Measurements from ENCODE around the gene TSKU.

TSKU gene

GRCh38 chr11:76766521-76766920, 16.6 kb upstream of the TSKU start:
- TF ChIP-seq SUZ12 (IDR thresholded peaks at IDR 0.05; ENCODE audit: extremely low read depth, insufficient read depth, insufficient read length) (no peak), ZNF274 (IDR thresholded peaks at IDR 0.05; ENCODE audit: low read depth, low read length) (no peak), YY1 (IDR thresholded peaks at IDR 0.05; ENCODE audit: insufficient read depth, insufficient read length) (no peak)
- no peaks in the 10 kb centered on the region for H3K27me3 ChIP-seq (ENCODE audit: insufficient read depth, insufficient read length)
- peaks cover 24% of the 10 kb centered on the region for H3K4me1 ChIP-seq (ENCODE audit: insufficient read depth, insufficient read length)
- H3K9me3 ChIP-seq (ENCODE audit: insufficient read depth, low read length): no peaks in the 10 kb centered on the region
- no peaks in the 10 kb centered on the region for H3K36me3 ChIP-seq (ENCODE audit: insufficient read depth, insufficient read length, low read length)
- no peak overlapping the region for H3K9ac ChIP-seq (ENCODE audit: insufficient read length, low read depth)
- DNase-seq (ENCODE audit: low read depth, low spot score): no peak
- H3K4me3 ChIP-seq (ENCODE audit: insufficient read length, low read depth): no peak overlapping the region

- no peak for DNase-seq (ENCODE audit: low read depth, low spot score)
- Histone ChIP-seq H3K4me3 (ENCODE audit: insufficient read length, low read depth) (no peak overlapping the region), H3K4me1 (ENCODE audit: insufficient read depth, insufficient read length) (peaks cover 27% of the 10 kb centered on the region), H3K9ac (ENCODE audit: insufficient read length, low read depth) (peak overlapping the region; percentile 47), H3K27me3 (ENCODE audit: insufficient read depth, insufficient read length) (no peaks in the 10 kb centered on the region), H3K9me3 (ENCODE audit: insufficient read depth, low read length) (no peaks in the 10 kb centered on the region), H3K36me3 (ENCODE audit: insufficient read depth, insufficient read length, low read length) (no peaks in the 10 kb centered on the region)
- TF ChIP-seq YY1 (IDR thresholded peaks at IDR 0.05; ENCODE audit: insufficient read depth, insufficient read length) (no peak), SUZ12 (IDR thresholded peaks at IDR 0.05; ENCODE audit: extremely low read depth, insufficient read depth, insufficient read length) (no peak), ZNF274 (IDR thresholded peaks at IDR 0.05; ENCODE audit: low read depth, low read length) (no peak)
Observed at GRCh38 chr11:76767659-76768058, 15.5 kb upstream of the TSKU start.

- DNase-seq (ENCODE audit: low read depth, low spot score): no peak
- TF ChIP-seq YY1 (IDR thresholded peaks at IDR 0.05; ENCODE audit: insufficient read depth, insufficient read length): no peak
- no peak for TF ChIP-seq SUZ12 (IDR thresholded peaks at IDR 0.05; ENCODE audit: extremely low read depth, insufficient read depth, insufficient read length)
- TF ChIP-seq ZNF274 (IDR thresholded peaks at IDR 0.05; ENCODE audit: low read depth, low read length): no peak
- no peaks in the 10 kb centered on the region for H3K36me3 ChIP-seq (ENCODE audit: insufficient read depth, insufficient read length, low read length)
- H3K9ac ChIP-seq (ENCODE audit: insufficient read length, low read depth): peak overlapping the region; percentile 47
- peaks cover 27% of the 10 kb centered on the region for H3K4me1 ChIP-seq (ENCODE audit: insufficient read depth, insufficient read length)
- H3K4me3 ChIP-seq (ENCODE audit: insufficient read length, low read depth): no peak overlapping the region
- no peaks in the 10 kb centered on the region for H3K27me3 ChIP-seq (ENCODE audit: insufficient read depth, insufficient read length)
- no peaks in the 10 kb centered on the region for H3K9me3 ChIP-seq (ENCODE audit: insufficient read depth, low read length)
Observed at GRCh38 chr11:76768088-76768908, 14.9 kb upstream of the TSKU start.

- no peak for DNase-seq (ENCODE audit: low read depth, low spot score)
- H3K4me1 ChIP-seq (ENCODE audit: insufficient read depth, insufficient read length): peaks cover 27% of the 10 kb centered on the region
- no peaks in the 10 kb centered on the region for H3K27me3 ChIP-seq (ENCODE audit: insufficient read depth, insufficient read length)
- no peaks in the 10 kb centered on the region for H3K9me3 ChIP-seq (ENCODE audit: insufficient read depth, low read length)
- TF ChIP-seq ZNF274 (IDR thresholded peaks at IDR 0.05; ENCODE audit: low read depth, low read length) (no peak), YY1 (IDR thresholded peaks at IDR 0.05; ENCODE audit: insufficient read depth, insufficient read length) (no peak), SUZ12 (IDR thresholded peaks at IDR 0.05; ENCODE audit: extremely low read depth, insufficient read depth, insufficient read length) (no peak)
- H3K36me3 ChIP-seq (ENCODE audit: insufficient read depth, insufficient read length, low read length): no peaks in the 10 kb centered on the region
- H3K4me3 ChIP-seq (ENCODE audit: insufficient read length, low read depth): no peak overlapping the region
- H3K9ac ChIP-seq (ENCODE audit: insufficient read length, low read depth): no peak overlapping the region
Observed at GRCh38 chr11:76768909-76769560, 14.1 kb upstream of the TSKU start.

- TF ChIP-seq ZNF274 (IDR thresholded peaks at IDR 0.05; ENCODE audit: low read depth, low read length): no peak
- no peak for TF ChIP-seq SUZ12 (IDR thresholded peaks at IDR 0.05; ENCODE audit: extremely low read depth, insufficient read depth, insufficient read length)
- TF ChIP-seq YY1 (IDR thresholded peaks at IDR 0.05; ENCODE audit: insufficient read depth, insufficient read length): no peak
- no peaks in the 10 kb centered on the region for H3K27me3 ChIP-seq (ENCODE audit: insufficient read depth, insufficient read length)
- no peak overlapping the region for H3K9ac ChIP-seq (ENCODE audit: insufficient read length, low read depth)
- no peak overlapping the region for H3K4me3 ChIP-seq (ENCODE audit: insufficient read length, low read depth)
- no peak for DNase-seq (ENCODE audit: low read depth, low spot score)
- H3K36me3 ChIP-seq (ENCODE audit: insufficient read depth, insufficient read length, low read length): no peaks in the 10 kb centered on the region
- H3K4me1 ChIP-seq (ENCODE audit: insufficient read depth, insufficient read length): peaks cover 27% of the 10 kb centered on the region
- H3K9me3 ChIP-seq (ENCODE audit: insufficient read depth, low read length): no peaks in the 10 kb centered on the region
Observed at GRCh38 chr11:76769645-76770586, 13.2 kb upstream of the TSKU start.

- TF ChIP-seq YY1 (IDR thresholded peaks at IDR 0.05; ENCODE audit: insufficient read depth, insufficient read length) (no peak), ZNF274 (IDR thresholded peaks at IDR 0.05; ENCODE audit: low read depth, low read length) (no peak), SUZ12 (IDR thresholded peaks at IDR 0.05; ENCODE audit: extremely low read depth, insufficient read depth, insufficient read length) (no peak)
- Histone ChIP-seq H3K9ac (ENCODE audit: insufficient read length, low read depth) (peak overlapping the region; percentile 1), H3K4me1 (ENCODE audit: insufficient read depth, insufficient read length) (peaks cover 27% of the 10 kb centered on the region), H3K27me3 (ENCODE audit: insufficient read depth, insufficient read length) (no peaks in the 10 kb centered on the region), H3K4me3 (ENCODE audit: insufficient read length, low read depth) (no peak overlapping the region), H3K36me3 (ENCODE audit: insufficient read depth, insufficient read length, low read length) (no peaks in the 10 kb centered on the region), H3K9me3 (ENCODE audit: insufficient read depth, low read length) (peaks cover 7% of the 10 kb centered on the region)
- peak; percentile 55 for DNase-seq (ENCODE audit: low read depth, low spot score)
Observed at GRCh38 chr11:76770642-76771445, 12.3 kb upstream of the TSKU start.

All from NT2/D1 (cell line).